B cell (primary cell): ENCODE measurements around the gene VIPR2. TPM values are rescaled to one million over a fixed set of nuclear protein-coding genes. Genes with fewer than 3 reads are reported as not detected.

Experiments
- ATAC-seq: fragments of 200-7000 bp; cut with Tn5 transposase; one replicate; pipeline ENCODE4 v1.10.0; 2021; ENCODE audit warnings: low read depth, mild to moderate bottlenecking, moderate number of reproducible peaks, moderate library complexity
- CTCF ChIA-PET: fragments of 350-600 bp; sonication (Branson Sonifier 250); formaldehyde crosslinking; loops from one replicate; lab custom pipeline; 2021; ENCODE audit warnings: antibody characterized with exemption, inconsistent platforms; lab: Charles Lee
- POLR2A ChIA-PET: fragments of 350-600 bp; sonication (Branson Sonifier 250); formaldehyde crosslinking; loops from one replicate; lab custom pipeline; 2021; ENCODE audit warnings: antibody characterized with exemption; lab: Charles Lee
- DNase-seq: peaks from one replicate; pipeline ENCODE4 v3.0.0; 2013
- H2AFZ ChIP-seq: 2 replicates; pipeline ENCODE4 v1.6.1; 2012; ENCODE audit warnings: mild to moderate bottlenecking, low read depth, low read length; ENCODE audit not compliant: insufficient read depth, poor library complexity, severe bottlenecking
- H3K27ac ChIP-seq, 2 donors: 1 replicate in 1 of 2; 2 replicates in 1 of 2; pipeline ENCODE4 v1.5.1; 2012 to 2013; ENCODE audit warnings: low read length in 2 of 2, mild to moderate bottlenecking in 2 of 2, moderate library complexity in 1 of 2
- H3K27me3 ChIP-seq, 4 experiments: fragments of 200-600 bp in 1 of 4; sonication (generic) in 1 of 4; replicated peaks in 1 of 4; 1 replicate in 2 of 4; 2 replicates in 2 of 4; pipeline versions ENCODE4 v1.6.1 to v1.7.0; 2013 to 2016; ENCODE audit warnings: low read length in 3 of 4, mild to moderate bottlenecking in 2 of 4, mixed read lengths in 1 of 4, moderate library complexity in 1 of 4; ENCODE audit not compliant: insufficient read depth in 4 of 4, control insufficient read depth in 3 of 4; ENCODE audit errors: control extremely low read depth in 1 of 4
- H3K36me3 ChIP-seq, 2 experiments: replicated peaks in 1 of 2; 1 replicate in 1 of 2; 2 replicates in 1 of 2; pipeline versions ENCODE4 v1.6.1 to v1.7.1; 2013; ENCODE audit warnings: low read length in 1 of 2; ENCODE audit not compliant: insufficient read depth in 2 of 2, control insufficient read depth in 1 of 2; ENCODE audit errors: control extremely low read depth in 1 of 2, extremely low read depth in 1 of 2
- H3K4me1 ChIP-seq, 2 donors: fragments of 200-600 bp in 1 of 2; sonication (generic) in 1 of 2; 1 replicate in 1 of 2; 2 replicates in 1 of 2; pipeline versions ENCODE4 v1.5.1 to v1.6.1; 2013 to 2017; ENCODE audit warnings: low read length in 2 of 2; ENCODE audit not compliant: control insufficient read depth in 2 of 2, insufficient read depth in 2 of 2
- H3K4me2 ChIP-seq: replicated peaks from 2 replicates; pipeline ENCODE3; 2012; ENCODE audit warnings: mild to moderate bottlenecking, low read depth, low read length; ENCODE audit not compliant: poor library complexity, severe bottlenecking
- H3K4me3 ChIP-seq, 5 experiments: fragments of 200-600 bp in 1 of 5; sonication (generic) in 1 of 5; 1 replicate in 3 of 5; 2 replicates in 2 of 5; pipeline versions ENCODE4 v1.5.1 to v1.7.0; 2011 to 2016; ENCODE audit warnings: low read length in 4 of 5, mild to moderate bottlenecking in 4 of 5, low read depth in 2 of 5, control low read depth in 1 of 5, moderate library complexity in 1 of 5; ENCODE audit not compliant: insufficient read depth in 1 of 5; ENCODE audit errors: control extremely low read depth in 1 of 5, extremely low read depth in 1 of 5
- H3K79me2 ChIP-seq: fragments of 200-600 bp; sonication (generic); one replicate; pipeline ENCODE4 v1.6.0; 2016; ENCODE audit warnings: low read length; ENCODE audit not compliant: control insufficient read depth, insufficient read depth
- H3K9ac ChIP-seq: fragments of 200-600 bp; sonication (generic); 2 replicates; pipeline ENCODE4 v1.6.1; 2017; ENCODE audit warnings: mild to moderate bottlenecking, low read length, moderate library complexity
- H3K9me3 ChIP-seq, 3 donors: one replicate each; pipeline versions ENCODE4 v1.6.1 to v1.7.1; 2013; ENCODE audit warnings: low read length in 2 of 3; ENCODE audit not compliant: control insufficient read depth in 2 of 3, insufficient read depth in 1 of 3; ENCODE audit errors: control extremely low read depth in 1 of 3
- H4K20me1 ChIP-seq: 2 replicates; pipeline ENCODE4 v1.6.0; 2012; ENCODE audit warnings: mild to moderate bottlenecking, low read length; ENCODE audit not compliant: insufficient read depth, control insufficient read depth, poor library complexity, severe bottlenecking
- H3K27ac Mint-ChIP-seq: one replicate; pipeline ENCODE4 v1.8.0; 2021; ENCODE audit warnings: mixed read lengths
- H3K27me3 Mint-ChIP-seq: one replicate; pipeline ENCODE4 v1.8.0; 2021; ENCODE audit warnings: mixed read lengths
- H3K4me1 Mint-ChIP-seq: one replicate; pipeline ENCODE4 v1.8.0; 2021; ENCODE audit warnings: mixed read lengths
- H3K4me3 Mint-ChIP-seq: one replicate; pipeline ENCODE4 v1.8.0; 2021; ENCODE audit warnings: mixed read lengths
- H3K9me3 Mint-ChIP-seq: one replicate; pipeline ENCODE4 v1.8.0; 2022; ENCODE audit warnings: mixed read lengths; ENCODE audit not compliant: insufficient read depth
- EZH2 ChIP-seq: IDR thresholded peaks from 2 replicates; pipeline ENCODE4 v1.6.1; 2012; ENCODE audit warnings: borderline replicate concordance, low read depth, mild to moderate bottlenecking, moderate library complexity, low read length; ENCODE audit not compliant: insufficient read depth, poor library complexity, severe bottlenecking
- WGBS: methylation state at CpG from one replicate; pipeline ENCODE4 v1.1.5; 2013; ENCODE audit warnings: missing lambda C conversion rate; ENCODE audit not compliant: insufficient coverage; 5-methylcytosine and 5-hydroxymethylcytosine counted together
- intact Hi-C: fragments of 100-400 bp; cut with micrococcal nuclease; formaldehyde crosslinking; loops from one replicate; pipeline ENCODE4 v1.10.0; 2022
- polyA plus RNA-seq: library from polyadenylated mRNA; depleted of rRNA; stranded (reverse); fragments of >200 nt; gene quantifications from 2 replicates; pipeline ENCODE4 v1.2.3, GENCODE V29; 2012
- total RNA-seq, 2 donors: library from RNA; stranded (reverse); fragments of 120-200 nt in 1 of 2; gene quantifications; 1 replicate in 1 of 2; 2 replicates in 1 of 2; pipeline versions ENCODE4 v1.2.3 to v1.2.4, GENCODE V29; 2013 to 2022
- TF ChIP-seq, protein P1 (sequence below): fragments of 200-600 bp; IDR thresholded peaks from one replicate; pipeline ENCODE4 v1.8.0; 2022; ENCODE audit warnings: antibody characterized with exemption, mild to moderate bottlenecking

The VIPR2 gene
- total and polyA plus RNA-seq, 2 donors (not counting 1 experiment from before 2014, with no cell fraction given): not detected

DNA sequence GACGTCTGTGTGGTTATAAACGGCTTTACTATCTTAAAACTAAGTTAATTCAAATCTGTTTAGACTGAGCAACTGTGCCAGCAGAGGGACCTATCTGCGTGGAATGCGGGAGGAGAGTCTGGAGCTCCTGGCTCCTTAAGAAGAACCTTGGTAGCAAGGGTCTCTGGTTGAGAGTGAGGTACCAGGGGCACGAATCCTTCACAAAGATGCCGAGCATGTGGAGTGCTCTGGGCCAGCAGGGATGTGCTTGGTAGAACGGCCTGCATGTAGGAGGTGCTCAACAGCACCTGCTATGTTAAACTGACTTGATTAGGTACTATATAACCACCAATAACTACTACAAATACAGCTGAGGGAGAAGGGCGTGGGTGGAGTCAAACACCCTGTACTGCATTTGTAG is 102.6 kb downstream of the VIPR2 start:
- intact Hi-C loops: no loop called here
- peaks cover 0 to 18% (median 0%) of the 10 kb centered on the region in 3 donors for H3K9me3 ChIP-seq
- no peak overlapping the region for H3K27ac Mint-ChIP-seq
- DNase-seq (no peak), ATAC-seq (no peak)
- no peaks in the 10 kb centered on the region for H3K9me3 Mint-ChIP-seq
- H3K9ac ChIP-seq: no peak overlapping the region
- no peak overlapping the region for H3K4me3 ChIP-seq
- H3K27ac ChIP-seq: no peak overlapping the region
- no peaks in the 10 kb centered on the region for H3K27me3 Mint-ChIP-seq
- no peaks in the 10 kb centered on the region for H3K4me1 ChIP-seq
- POLR2A ChIA-PET: no interaction called here
- CTCF ChIA-PET: no interaction called here
- H3K27me3 ChIP-seq: no peaks in the 10 kb centered on the region
- TF ChIP-seq, protein P1, sequence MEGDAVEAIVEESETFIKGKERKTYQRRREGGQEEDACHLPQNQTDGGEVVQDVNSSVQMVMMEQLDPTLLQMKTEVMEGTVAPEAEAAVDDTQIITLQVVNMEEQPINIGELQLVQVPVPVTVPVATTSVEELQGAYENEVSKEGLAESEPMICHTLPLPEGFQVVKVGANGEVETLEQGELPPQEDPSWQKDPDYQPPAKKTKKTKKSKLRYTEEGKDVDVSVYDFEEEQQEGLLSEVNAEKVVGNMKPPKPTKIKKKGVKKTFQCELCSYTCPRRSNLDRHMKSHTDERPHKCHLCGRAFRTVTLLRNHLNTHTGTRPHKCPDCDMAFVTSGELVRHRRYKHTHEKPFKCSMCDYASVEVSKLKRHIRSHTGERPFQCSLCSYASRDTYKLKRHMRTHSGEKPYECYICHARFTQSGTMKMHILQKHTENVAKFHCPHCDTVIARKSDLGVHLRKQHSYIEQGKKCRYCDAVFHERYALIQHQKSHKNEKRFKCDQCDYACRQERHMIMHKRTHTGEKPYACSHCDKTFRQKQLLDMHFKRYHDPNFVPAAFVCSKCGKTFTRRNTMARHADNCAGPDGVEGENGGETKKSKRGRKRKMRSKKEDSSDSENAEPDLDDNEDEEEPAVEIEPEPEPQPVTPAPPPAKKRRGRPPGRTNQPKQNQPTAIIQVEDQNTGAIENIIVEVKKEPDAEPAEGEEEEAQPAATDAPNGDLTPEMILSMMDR: no peak
- no peak for TF ChIP-seq EZH2
- no peak overlapping the region for H2AFZ ChIP-seq
- H3K4me3 Mint-ChIP-seq: no peak overlapping the region
- H3K79me2 ChIP-seq: no peaks in the 10 kb centered on the region
- 94% methylated on average over 2 of the region's 8 CpGs for WGBS
- H3K4me1 Mint-ChIP-seq: no peaks in the 10 kb centered on the region
- no peaks in the 10 kb centered on the region for H3K36me3 ChIP-seq
- no peaks in the 10 kb centered on the region for H4K20me1 ChIP-seq
- no peak overlapping the region for H3K4me2 ChIP-seq

DNA sequence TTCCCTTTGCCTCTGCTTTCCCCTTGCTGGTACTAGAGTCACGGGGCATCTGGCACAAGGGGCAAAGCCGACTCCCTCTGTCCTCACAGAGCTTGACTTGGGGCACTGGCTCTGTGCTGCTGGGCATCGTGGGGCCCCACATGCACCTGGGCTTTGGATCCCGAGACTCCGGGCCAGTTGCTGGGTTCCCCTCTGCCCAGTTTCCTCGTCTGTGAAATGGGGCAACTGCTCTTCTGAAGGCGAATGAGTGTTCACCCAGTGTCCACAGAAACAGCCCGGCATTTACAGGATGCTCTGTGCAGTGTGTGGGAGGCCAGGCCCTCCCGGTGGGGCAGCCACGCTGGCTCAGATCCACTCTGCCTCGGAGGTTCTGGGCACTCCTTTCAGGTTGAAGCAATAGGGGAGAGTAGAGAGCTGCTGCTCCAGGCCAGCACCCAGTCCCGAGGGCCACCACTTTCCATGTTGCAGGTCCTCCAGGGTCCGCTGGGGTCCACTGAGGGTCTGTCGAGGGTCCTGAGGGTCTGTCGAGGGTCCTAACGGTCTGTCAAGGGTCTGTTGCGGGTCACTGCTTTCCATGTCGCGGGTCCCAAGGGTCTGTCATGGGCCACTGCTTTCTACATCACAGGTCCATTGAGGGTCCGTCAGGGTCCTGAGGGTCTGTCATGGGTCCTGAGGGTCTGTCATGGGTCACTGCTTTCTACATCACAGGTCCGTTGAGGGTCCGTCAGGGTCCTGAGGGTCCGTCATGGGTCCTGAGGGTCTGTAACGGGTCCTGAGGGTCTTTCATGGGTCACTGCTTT is 103.6 kb downstream of the VIPR2 start:
- H3K36me3 ChIP-seq: no peaks in the 10 kb centered on the region
- no peak overlapping the region for H3K27ac ChIP-seq
- Mint-ChIP-seq H3K27ac (no peak overlapping the region), H3K4me3 (no peak overlapping the region), H3K4me1 (no peaks in the 10 kb centered on the region), H3K9me3 (no peaks in the 10 kb centered on the region), H3K27me3 (no peaks in the 10 kb centered on the region)
- no peaks in the 10 kb centered on the region for H4K20me1 ChIP-seq
- H3K79me2 ChIP-seq: no peaks in the 10 kb centered on the region
- H3K9ac ChIP-seq: no peak overlapping the region
- intact Hi-C loops: no loop called here
- ATAC-seq: no peak
- ChIA-PET POLR2A (no interaction called here), CTCF (no interaction called here)
- no peak for DNase-seq
- no peak overlapping the region for H3K4me2 ChIP-seq
- H3K9me3 ChIP-seq: peaks cover 0 to 18% (median 0%) of the 10 kb centered on the region in 3 donors
- WGBS: 95% methylated on average over 24 of the region's 24 CpGs
- no peak overlapping the region for H3K4me3 ChIP-seq
- no peak overlapping the region for H2AFZ ChIP-seq
- H3K4me1 ChIP-seq: no peaks in the 10 kb centered on the region
- H3K27me3 ChIP-seq: no peaks in the 10 kb centered on the region
- TF ChIP-seq, protein P1: no peak
- TF ChIP-seq EZH2: no peak
